K562 (cell line): ENCODE results near the gene CRLF1. TPM values are rescaled to one million over a fixed set of nuclear protein-coding genes. Genes with fewer than 3 reads are reported as not detected.
A peak's percentile ranks its signal among the peaks of the same experiment; 100 is the strongest.

Source experiments
- AFF4 ChIP-seq: sonication (generic); formaldehyde crosslinking; IDR thresholded peaks from 2 replicates; pipeline ENCODE4 v1.8.0; 2023; ENCODE audit warnings: mild to moderate bottlenecking, missing genetic modification reagents
- ARID3B ChIP-seq: fragments of 250-450 bp; sonication (Bioruptor Pico); IDR thresholded peaks from 2 replicates; pipeline ENCODE4 v1.4.0; 2020; ENCODE audit warnings: borderline replicate concordance
- CBX1 ChIP-seq: sonication (generic); IDR thresholded peaks from 2 replicates; pipeline ENCODE4 v1.6.1; 2016; ENCODE audit warnings: antibody characterized with exemption, low read depth, mild to moderate bottlenecking
- FOS ChIP-seq: IDR thresholded peaks from 3 replicates; pipeline ENCODE4 v1.6.1; 2011; ENCODE audit not compliant: insufficient read length; ENCODE audit errors: extremely low read depth
- FOXA1 ChIP-seq: fragments of 450-650 bp; IDR thresholded peaks from 2 replicates; pipeline ENCODE4 v1.6.1; 2016; ENCODE audit warnings: mild to moderate bottlenecking, borderline replicate concordance
- HMG20B ChIP-seq: fragments of 250-450 bp; sonication (Bioruptor Pico); IDR thresholded peaks from 2 replicates; pipeline ENCODE4 v1.5.0; 2021; ENCODE audit warnings: mild to moderate bottlenecking
- HNRNPL ChIP-seq: fragments of 200-400 bp; formaldehyde crosslinking; IDR thresholded peaks from 2 replicates; pipeline ENCODE4 v1.6.1; 2017; ENCODE audit warnings: low read depth, mild to moderate bottlenecking, low read length
- KAT7 ChIP-seq: sonication (generic); formaldehyde crosslinking; IDR thresholded peaks from 2 replicates; pipeline ENCODE4 v1.8.0; 2022; ENCODE audit warnings: missing genetic modification reagents, mild to moderate bottlenecking, borderline replicate concordance
- NFIX ChIP-seq: fragments of 250-450 bp; sonication (Bioruptor Pico); IDR thresholded peaks from 2 replicates; pipeline ENCODE4 v1.4.0; 2020; ENCODE audit warnings: low read depth, mild to moderate bottlenecking, moderate library complexity
- NR2C1 ChIP-seq, 2 experiments: fragments of 450-650 bp; IDR thresholded peaks; 2 replicates each; pipeline ENCODE4 v1.6.1; 2017; ENCODE audit warnings: mild to moderate bottlenecking in 2 of 2, antibody characterized with exemption in 1 of 2, inconsistent platforms in 1 of 2, missing compliant biosample characterization in 1 of 2, missing genetic modification characterization in 1 of 2
- NR2C2 ChIP-seq, 2 experiments: fragments of 200-800 bp in 1 of 2; sonication (Bioruptor generic) in 1 of 2; sonication (generic) in 1 of 2; formaldehyde crosslinking in 1 of 2; IDR thresholded peaks; 2 replicates each; pipeline versions ENCODE4 v1.6.1 to v1.8.0; 2016 to 2022; ENCODE audit warnings: mild to moderate bottlenecking in 1 of 2, missing compliant biosample characterization in 1 of 2, missing genetic modification characterization in 1 of 2, missing genetic modification reagents in 1 of 2
- NR3C1 ChIP-seq: sonication (generic); formaldehyde crosslinking; IDR thresholded peaks from 2 replicates; pipeline ENCODE4 v1.8.1; 2022; ENCODE audit warnings: missing genetic modification reagents
- RBM25 ChIP-seq: fragments of 200-400 bp; formaldehyde crosslinking; IDR thresholded peaks from 2 replicates; pipeline ENCODE4 v1.6.1; 2018; ENCODE audit warnings: low read length, low read depth, moderate library complexity; ENCODE audit not compliant: severe bottlenecking
- SRSF3 ChIP-seq: fragments of 200-400 bp; formaldehyde crosslinking; IDR thresholded peaks from 2 replicates; pipeline ENCODE4 v1.6.1; 2016; ENCODE audit warnings: mild to moderate bottlenecking, low read length, moderate library complexity; ENCODE audit not compliant: insufficient read depth
- SRSF9 ChIP-seq: fragments of 200-400 bp; formaldehyde crosslinking; IDR thresholded peaks from 2 replicates; pipeline ENCODE4 v1.6.1; 2017; ENCODE audit warnings: low read depth, low read length, borderline replicate concordance
- ZBTB34 ChIP-seq: fragments of 250-450 bp; sonication (Bioruptor Pico); IDR thresholded peaks from 2 replicates; pipeline ENCODE4 v1.8.0; 2021; ENCODE audit warnings: mild to moderate bottlenecking, moderate library complexity
- ZBTB5 ChIP-seq: fragments of 450-650 bp; IDR thresholded peaks from 2 replicates; pipeline ENCODE4 v1.6.1; 2017; ENCODE audit warnings: antibody characterized with exemption
- ZNF695 ChIP-seq: fragments of 450-650 bp; formaldehyde crosslinking; IDR thresholded peaks from 2 replicates; pipeline ENCODE4 v1.4.0; 2020; ENCODE audit warnings: mild to moderate bottlenecking, moderate library complexity
- polyA plus RNA-seq, 8 experiments: library from polyadenylated mRNA; depleted of rRNA in 4 of 8; stranded (reverse) in 5 of 8; unstranded in 3 of 8; fragments of >200 nt; fragmentation: Nextera tagmentation in 2 of 8; fragmentation: Illumina TruSeq in 1 of 8; extraction: Ambion mirVana in 2 of 8; extraction: Trizol in 1 of 8; gene quantifications; 2 replicates each; pipeline versions ENCODE4 v1.2.1 to v1.2.3, GENCODE V29; 2011 to 2014; ENCODE audit warnings: inconsistent platforms in 1 of 8, missing spikeins in 1 of 8
- total RNA-seq, 7 experiments: library from RNA; depleted of rRNA in 6 of 7; stranded (reverse); fragments of >200 nt in 6 of 7; fragmentation: Illumina TruSeq in 2 of 7; extraction: Trizol in 2 of 7; gene quantifications; 2 replicates each; pipeline versions ENCODE4 v1.2.1 to v1.2.3, GENCODE V29; 2011 to 2021; ENCODE audit warnings: low replicate concordance in 1 of 7

Gene CRLF1
- total and polyA plus RNA-seq, 9 of the 15 experiments (the other 6 are each of a cell fraction or from before 2014, with no cell fraction given): 0.85 to 3.6 (median 1.7) TPM

GRCh38 chr19:18594096-18594823 lies 12.3 kb downstream of the CRLF1 start (continued):
- TF ChIP-seq SRSF3 (no peak), SRSF9 (no peak), NR2C1 (IDR thresholded peaks at IDR 0.05) (no peak), NR2C1 (tag; IDR thresholded peaks at IDR 0.05) (no peak), RBM25 (no peak), KAT7 (no peak), ZBTB34 (CRISPR knock-in tag) (no peak), HMG20B (no peak), NFIX (no peak), NR3C1 (CRISPR knock-in tag) (no peak), ARID3B (CRISPR knock-in tag) (no peak), ZNF695 (CRISPR knock-in tag) (no peak), AFF4 (CRISPR knock-in tag) (no peak), NR2C2 (CRISPR knock-in tag; IDR thresholded peaks at IDR 0.05) (no peak), NR2C2 (tag; IDR thresholded peaks at IDR 0.05) (no peak), FOS (peak; percentile 48), FOXA1 (no peak), HNRNPL (no peak), CBX1 (peak; percentile 60; the same call in 1 of the 2 replicates), ZBTB5 (no peak)
